Prostate gland (tissue), 2 donors: ENCODE data around the gene VSIG8.

Source experiments
- CTCF ChIP-seq, 4 experiments: fragments of 200-600 bp in 2 of 4; fragments of 450-650 bp in 2 of 4; sonication (generic) in 2 of 4; IDR thresholded peaks; 1 replicate in 3 of 4; 2 replicates in 1 of 4; pipeline ENCODE4 v1.5.1; 2016 to 2019; ENCODE audit warnings: antibody characterized with exemption in 4 of 4, mild to moderate bottlenecking in 2 of 4, moderate library complexity in 2 of 4
- POLR2AphosphoS5 ChIP-seq: sonication (generic); formaldehyde crosslinking; IDR thresholded peaks from one replicate; pipeline ENCODE4 v1.6.1; 2017; ENCODE audit warnings: antibody characterized with exemption

- TF ChIP-seq CTCF (IDR thresholded peaks at IDR 0.05), result no peak
- TF ChIP-seq POLR2AphosphoS5, result no peak
These were observed 44.5 kb upstream of the VSIG8 start for GRCh38 chr1:159906960-159907359.
